Gastroesophageal sphincter (tissue), 3 donors: ENCODE measurements around the gene CD34.

ENCODE experiments used
- CTCF ChIP-seq, 4 experiments: fragments of 200-600 bp in 2 of 4; fragments of 450-650 bp in 2 of 4; sonication (generic) in 1 of 4; IDR thresholded peaks; one replicate each; pipeline ENCODE4 v1.5.1; 2017 to 2019; ENCODE audit warnings: antibody characterized with exemption in 4 of 4, mild to moderate bottlenecking in 2 of 4, moderate library complexity in 2 of 4
- EP300 ChIP-seq: sonication (generic); formaldehyde crosslinking; IDR thresholded peaks from one replicate; pipeline ENCODE4 v1.6.1; 2017; ENCODE audit warnings: antibody characterized with exemption, mild to moderate bottlenecking
- POLR2A ChIP-seq, 2 donors: fragments of 450-650 bp; IDR thresholded peaks; one replicate each; pipeline ENCODE4 v1.6.1; 2017; ENCODE audit warnings: antibody characterized with exemption in 2 of 2, mild to moderate bottlenecking in 2 of 2, moderate library complexity in 1 of 2
- POLR2AphosphoS5 ChIP-seq: sonication (generic); formaldehyde crosslinking; IDR thresholded peaks from one replicate; pipeline ENCODE4 v1.6.1; 2017; ENCODE audit warnings: antibody characterized with exemption

- TF ChIP-seq CTCF (IDR thresholded peaks at IDR 0.05) (no peak), POLR2A (IDR thresholded peaks at IDR 0.05) (no peak), POLR2AphosphoS5 (no peak), EP300 (no peak)
These were observed 8.4 kb downstream of the CD34 start for GRCh38 chr1:207902566-207902965.
